Endothelial cell of umbilical vein (primary cell): Measurements from ENCODE around the gene RAB37. TPM values are rescaled to one million over a fixed set of nuclear protein-coding genes. Genes with fewer than 3 reads are reported as not detected.

Source experiments
- BruUV-seq: library from RNA; stranded (reverse); fragments of 400-500 nt; replicated peaks from 2 replicates; lab custom pipeline; 2021; lab: Mats Ljungman, UMichigan
- CTCF ChIA-PET: fragments of 300-600, 350-600 bp; sonication (Branson Sonifier 250); formaldehyde crosslinking; loops from one replicate; lab custom pipeline; 2021; ENCODE audit warnings: antibody characterized with exemption, inconsistent platforms; lab: Charles Lee
- POLR2A ChIA-PET: fragments of 300-600, 350-600 bp; sonication (Branson Sonifier 250); formaldehyde crosslinking; loops from one replicate; lab custom pipeline; 2021; ENCODE audit warnings: antibody characterized with exemption, inconsistent platforms; lab: Charles Lee
- DNase-seq: peaks from one replicate; pipeline ENCODE4 v3.0.0-alpha.2; 2011; ENCODE audit warnings: low read depth, low spot score
- FAIRE-seq: peaks from 2 replicates; lab custom pipeline; 2011; peaks lifted over from hg19 to GRCh38; lab: Jason Lieb, UNC
- H2AFZ ChIP-seq: 2 replicates; pipeline ENCODE4 v1.6.0; 2012; ENCODE audit warnings: low read depth, low read length, control low read depth, inconsistent platforms
- H3K27ac ChIP-seq: 2 replicates; pipeline ENCODE4 v1.5.1; 2011; ENCODE audit warnings: low read depth, mild to moderate bottlenecking, control low read depth, low read length, moderate library complexity; ENCODE audit not compliant: insufficient read depth
- H3K27me3 ChIP-seq, 2 experiments: 2 replicates each; pipeline versions ENCODE4 v1.6.0 to v1.6.1; 2011; ENCODE audit warnings: low read length in 2 of 2, mixed read lengths in 1 of 2; ENCODE audit not compliant: control insufficient read depth in 2 of 2, insufficient read depth in 2 of 2
- H3K36me3 ChIP-seq, 2 experiments: 2 replicates in 1 of 2; 3 replicates in 1 of 2; pipeline ENCODE4 v1.5.1; 2011; ENCODE audit warnings: low read length in 2 of 2, mild to moderate bottlenecking in 1 of 2, moderate library complexity in 1 of 2; ENCODE audit not compliant: control insufficient read depth in 2 of 2, insufficient read depth in 2 of 2; ENCODE audit errors: extremely low read depth in 1 of 2
- H3K4me1 ChIP-seq: 3 replicates; pipeline ENCODE4 v1.5.1; 2011; ENCODE audit warnings: mild to moderate bottlenecking, low read length; ENCODE audit not compliant: control insufficient read depth, insufficient read depth; ENCODE audit errors: extremely low read depth
- H3K4me2 ChIP-seq: 2 replicates; pipeline ENCODE4 v1.6.1; 2011; ENCODE audit warnings: low read length, control low read depth, mixed read lengths; ENCODE audit not compliant: insufficient read depth
- H3K4me3 ChIP-seq, 3 experiments: fragments of 200-600 bp in 1 of 3; sonication (generic), shearing (Covaris generic) in 1 of 3; replicated peaks in 1 of 3; 2 replicates each; pipeline ENCODE4 v1.5.1; 2011 to 2016; ENCODE audit warnings: control low read depth in 3 of 3, low read length in 3 of 3, mild to moderate bottlenecking in 2 of 3, inconsistent platforms in 1 of 3, low read depth in 1 of 3, moderate library complexity in 1 of 3; ENCODE audit not compliant: insufficient read depth in 1 of 3
- H3K79me2 ChIP-seq: 2 replicates; pipeline ENCODE4 v1.6.0; 2012; ENCODE audit warnings: low read length, inconsistent platforms; ENCODE audit not compliant: control insufficient read depth, insufficient read depth
- H3K9ac ChIP-seq: replicated peaks from 2 replicates; pipeline ENCODE3; 2011; ENCODE audit warnings: low read length, control low read depth; ENCODE audit not compliant: insufficient read depth; ENCODE audit errors: extremely low read depth
- H3K9me1 ChIP-seq: replicated peaks from 3 replicates; pipeline ENCODE4 v1.6.0; 2011; ENCODE audit warnings: mild to moderate bottlenecking, low read length; ENCODE audit not compliant: control insufficient read depth, insufficient read depth; ENCODE audit errors: extremely low read depth
- H3K9me3 ChIP-seq: replicated peaks from 2 replicates; pipeline ENCODE4 v1.5.1; 2012; ENCODE audit warnings: low read length, inconsistent platforms; ENCODE audit not compliant: control insufficient read depth, insufficient read depth
- H4K20me1 ChIP-seq: replicated peaks from 2 replicates; pipeline ENCODE3; 2011; ENCODE audit warnings: mild to moderate bottlenecking, low read length; ENCODE audit not compliant: control insufficient read depth, insufficient read depth; ENCODE audit errors: extremely low read depth
- FOS ChIP-seq: IDR thresholded peaks from 2 replicates; pipeline ENCODE4 v1.6.1; 2011; ENCODE audit warnings: mild to moderate bottlenecking, low read length, moderate library complexity, borderline replicate concordance; ENCODE audit not compliant: insufficient read depth
- JUN ChIP-seq: IDR thresholded peaks from 2 replicates; pipeline ENCODE4 v1.6.1; 2011; ENCODE audit warnings: borderline replicate concordance, low read depth; ENCODE audit not compliant: insufficient read length, insufficient read depth
- MYC ChIP-seq: IDR thresholded peaks from one replicate; pipeline ENCODE4 v1.6.1; 2011; ENCODE audit warnings: mild to moderate bottlenecking, low read depth, low read length
- POLR2A ChIP-seq: IDR thresholded peaks from 2 replicates; pipeline ENCODE4 v1.6.1; 2012; ENCODE audit warnings: low read depth, mild to moderate bottlenecking, control low read depth, low read length
- POLR2AphosphoS5 ChIP-seq: IDR thresholded peaks from 2 replicates; pipeline ENCODE4 v1.6.1; 2012; ENCODE audit warnings: low read depth, mild to moderate bottlenecking, control low read depth, low read length, moderate library complexity; ENCODE audit not compliant: insufficient read depth
- dilution Hi-C: fragments of 300-500 bp; cut with MboI; formaldehyde crosslinking; loops from one replicate; pipeline ENCODE4 v1.15.0; 2019; ENCODE audit warnings: low sequenced_read_pairs; ENCODE audit not compliant: extremely low pct_ligation_motif_present
- intact Hi-C: fragments of 100-400 bp; cut with micrococcal nuclease; formaldehyde crosslinking; loops from one replicate; pipeline ENCODE4 v1.10.0; 2022
- polyA plus RNA-seq, 4 experiments: library from polyadenylated mRNA; depleted of rRNA in 3 of 4; stranded (reverse) in 3 of 4; unstranded in 1 of 4; fragments of >200 nt; gene quantifications; 2 replicates each; pipeline versions ENCODE4 v1.2.1 to v1.2.3, GENCODE V29; 2011 to 2012; ENCODE audit warnings: missing spikeins in 1 of 4
- total RNA-seq: library from RNA; stranded (reverse); gene quantifications from 2 replicates; pipeline ENCODE4 v1.2.3, GENCODE V29; 2021
- TF ChIP-seq, protein P1 (sequence below), 2 donors: IDR thresholded peaks; 1 replicate in 1 of 2; 2 replicates in 1 of 2; pipeline ENCODE4 v1.5.1; 2011; ENCODE audit warnings: low read length in 2 of 2, mild to moderate bottlenecking in 2 of 2, moderate library complexity in 2 of 2, control low read depth in 1 of 2, inconsistent platforms in 1 of 2, low read depth in 1 of 2; ENCODE audit not compliant: insufficient read depth in 1 of 2; ENCODE audit errors: extremely low read depth in 1 of 2
- TF ChIP-seq, protein P2 (sequence below): IDR thresholded peaks from 2 replicates; pipeline ENCODE4 v1.6.1; 2011; ENCODE audit not compliant: insufficient read depth, insufficient read length

Gene RAB37
- total and polyA plus RNA-seq, 2 donors (not counting 3 experiments of a cell fraction or from before 2014, with no cell fraction given), result 0.11 TPM; not detected in 1

DNA sequence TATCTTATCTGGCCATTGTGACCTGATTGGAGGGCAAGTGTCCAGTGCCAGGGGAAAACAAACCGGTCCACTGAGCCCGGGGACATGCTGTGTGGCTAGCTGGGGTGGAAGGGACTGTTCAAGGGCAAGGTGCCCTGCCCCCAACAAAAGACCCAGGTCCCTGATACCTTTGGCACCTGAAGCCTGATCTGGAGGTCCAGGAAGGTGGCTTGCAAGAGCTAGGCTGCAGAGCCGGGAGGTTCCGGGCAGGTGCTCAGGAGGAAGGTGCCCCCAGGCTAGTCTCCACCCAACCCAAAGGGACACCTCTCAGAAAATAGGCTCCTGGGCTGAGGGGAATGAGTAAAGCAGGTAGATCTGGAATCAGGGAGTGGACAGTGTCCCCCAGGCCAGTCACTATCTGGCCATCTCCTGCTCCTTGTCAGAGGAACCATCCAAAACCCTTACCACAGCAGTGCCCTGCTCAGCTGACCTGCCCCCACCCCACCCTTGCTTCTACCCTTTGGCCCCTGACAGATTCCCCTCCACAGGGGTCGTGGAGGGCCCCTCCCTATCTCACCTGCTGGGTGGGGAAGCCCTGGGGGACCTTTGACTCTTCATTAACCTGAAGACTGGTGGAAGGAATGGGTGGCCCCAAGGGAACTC, 32.9 kb downstream of the RAB37 start:
- Histone ChIP-seq H3K9me1 (no peaks in the 10 kb centered on the region), H3K4me1 (no peaks in the 10 kb centered on the region), H3K36me3 (peaks cover 3 to 32% of the 10 kb centered on the region in 2 experiments), H3K9me3 (no peaks in the 10 kb centered on the region), H4K20me1 (no peaks in the 10 kb centered on the region), H3K27ac (no peak overlapping the region), H3K4me3 (no peak overlapping the region), H3K79me2 (peaks cover 2% of the 10 kb centered on the region), H3K4me2 (no peak overlapping the region), H3K27me3 (no peaks in the 10 kb centered on the region), H3K9ac (no peak overlapping the region), H2AFZ (no peak overlapping the region)
- TF ChIP-seq MYC (no peak), POLR2AphosphoS5 (peak; percentile 4)
- POLR2A ChIA-PET, result interaction anchor here (0.9 kb wide), 1 partner anchor 9 kb away, joined by 3 read pairs; no protein-coding TSS in a partner anchor
- dilution Hi-C loops (no loop called here), intact Hi-C loops (loop anchor here (1.0 kb wide), 3 partner anchors 22 to 113 kb away; partner anchors contain the start of gene NHERF1)
- no peak for FAIRE-seq
- DNase-seq, result no peak
- CTCF ChIA-PET, result interaction anchor here (1.1 to 4.1 kb wide), 13 partner anchors 9 to 113 kb away, joined by 3 to 84 read pairs (median 6); no protein-coding TSS in a partner anchor
- BruUV-seq, result no TSS peak

DNA sequence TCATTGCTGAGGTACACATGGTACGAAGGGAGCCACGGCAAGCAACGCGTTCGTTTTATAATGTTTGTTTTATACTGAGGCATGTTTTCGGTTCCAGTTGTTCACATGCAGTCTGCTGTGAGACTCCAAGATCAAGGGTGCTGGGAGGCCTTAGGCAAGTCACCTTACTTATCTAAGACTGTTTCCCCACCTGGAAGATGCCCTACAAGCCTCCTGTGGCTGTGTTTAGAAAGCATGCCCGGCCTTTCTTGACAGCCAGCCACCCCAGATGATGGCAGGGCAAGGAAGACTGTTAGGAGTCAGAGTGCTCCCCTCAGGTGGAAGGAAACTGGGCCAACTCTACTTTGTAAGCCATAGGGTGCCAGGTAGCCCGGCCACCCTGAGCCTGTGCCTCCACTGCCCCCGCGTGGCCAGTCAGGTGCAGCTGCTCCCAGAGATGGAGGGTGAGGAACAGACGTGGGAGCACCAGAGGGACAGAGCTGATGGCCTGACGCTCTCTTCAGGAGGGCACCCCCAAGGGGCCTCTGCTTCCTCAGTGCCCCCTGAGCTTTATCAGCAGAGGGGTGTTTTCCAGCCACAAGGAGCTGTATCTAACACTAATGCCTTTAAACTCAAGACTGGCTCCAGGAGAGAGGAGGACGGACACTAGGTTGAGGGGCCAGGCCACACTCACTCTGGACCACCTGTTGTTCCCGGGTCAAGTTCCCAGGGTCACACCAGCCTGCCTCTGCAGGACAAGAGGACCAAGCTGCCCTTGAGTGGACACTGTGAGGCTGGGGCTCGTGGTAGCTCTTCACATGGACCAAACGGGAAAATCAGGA, 33.7 kb downstream of the RAB37 start:
- H2AFZ ChIP-seq, result no peak overlapping the region
- ChIA-PET POLR2A (interaction anchor here (0.9 kb wide), 1 partner anchor 8 kb away, joined by 3 read pairs; no protein-coding TSS in a partner anchor), CTCF (interaction anchor here (0.6 to 4.1 kb wide), 18 partner anchors 9 to 113 kb away, joined by 3 to 84 read pairs (median 4); no protein-coding TSS in a partner anchor)
- dilution Hi-C loops, result no loop called here
- no TSS peak for BruUV-seq
- H3K27ac ChIP-seq, result no peak overlapping the region
- H3K9me3 ChIP-seq, result no peaks in the 10 kb centered on the region
- no peaks in the 10 kb centered on the region for H4K20me1 ChIP-seq
- peak; percentile 43 for DNase-seq
- no peaks in the 10 kb centered on the region for H3K27me3 ChIP-seq
- H3K4me3 ChIP-seq, result no peak overlapping the region
- no peak overlapping the region for H3K4me2 ChIP-seq
- intact Hi-C loops, result loop anchor here (1.0 kb wide), 3 partner anchors 22 to 113 kb away; partner anchors contain the start of gene NHERF1
- FAIRE-seq, result no peak
- H3K9me1 ChIP-seq, result no peaks in the 10 kb centered on the region
- peaks cover 10% of the 10 kb centered on the region for H3K79me2 ChIP-seq
- no peaks in the 10 kb centered on the region for H3K4me1 ChIP-seq
- no peak overlapping the region for H3K9ac ChIP-seq
- TF ChIP-seq, protein P1, sequence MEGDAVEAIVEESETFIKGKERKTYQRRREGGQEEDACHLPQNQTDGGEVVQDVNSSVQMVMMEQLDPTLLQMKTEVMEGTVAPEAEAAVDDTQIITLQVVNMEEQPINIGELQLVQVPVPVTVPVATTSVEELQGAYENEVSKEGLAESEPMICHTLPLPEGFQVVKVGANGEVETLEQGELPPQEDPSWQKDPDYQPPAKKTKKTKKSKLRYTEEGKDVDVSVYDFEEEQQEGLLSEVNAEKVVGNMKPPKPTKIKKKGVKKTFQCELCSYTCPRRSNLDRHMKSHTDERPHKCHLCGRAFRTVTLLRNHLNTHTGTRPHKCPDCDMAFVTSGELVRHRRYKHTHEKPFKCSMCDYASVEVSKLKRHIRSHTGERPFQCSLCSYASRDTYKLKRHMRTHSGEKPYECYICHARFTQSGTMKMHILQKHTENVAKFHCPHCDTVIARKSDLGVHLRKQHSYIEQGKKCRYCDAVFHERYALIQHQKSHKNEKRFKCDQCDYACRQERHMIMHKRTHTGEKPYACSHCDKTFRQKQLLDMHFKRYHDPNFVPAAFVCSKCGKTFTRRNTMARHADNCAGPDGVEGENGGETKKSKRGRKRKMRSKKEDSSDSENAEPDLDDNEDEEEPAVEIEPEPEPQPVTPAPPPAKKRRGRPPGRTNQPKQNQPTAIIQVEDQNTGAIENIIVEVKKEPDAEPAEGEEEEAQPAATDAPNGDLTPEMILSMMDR (IDR thresholded peaks at IDR 0.05; ENCODE audit: extremely low read depth in 1 of 2, insufficient read depth in 1 of 2, low read depth in 1 of 2, low read length in 2 of 2), result peak; percentile 66 to 76
- TF ChIP-seq, protein P2, sequence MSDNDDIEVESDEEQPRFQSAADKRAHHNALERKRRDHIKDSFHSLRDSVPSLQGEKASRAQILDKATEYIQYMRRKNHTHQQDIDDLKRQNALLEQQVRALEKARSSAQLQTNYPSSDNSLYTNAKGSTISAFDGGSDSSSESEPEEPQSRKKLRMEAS, result no peak
- no peak for TF ChIP-seq POLR2A
- no peak for TF ChIP-seq JUN
- TF ChIP-seq FOS, result no peak
- peaks cover 3 to 32% of the 10 kb centered on the region in 2 experiments for H3K36me3 ChIP-seq
